NB4 (cell line): ENCODE measurements around the gene BMP7.

Experiments
- CTCF ChIP-seq: IDR thresholded peaks from one replicate; pipeline ENCODE4 v1.5.1; 2012; ENCODE audit warnings: low read depth, low read length
- MAX ChIP-seq: IDR thresholded peaks from 2 replicates; pipeline ENCODE4 v1.6.1; 2011; ENCODE audit warnings: low read depth, low read length

GRCh38 chr20:57134804-57135203 lies 131.6 kb downstream of the BMP7 start:
- TF ChIP-seq CTCF (no peak), MAX (no peak)
